ENCODE data around the gene KLHL1.

The KLHL1 gene

GRCh38 chr13:69793783-69794453, 314.3 kb downstream of the KLHL1 start:
- Histone ChIP-seq H3K36me3 (ENCODE audit: insufficient read depth, low read length) (no peaks in the 10 kb centered on the region), H3K9me3 (ENCODE audit: insufficient read depth, low read depth, low read length) (no peaks in the 10 kb centered on the region), H3K4me2 (ENCODE audit: low read depth, low read length, poor library complexity, severe bottlenecking) (no peak overlapping the region), H3K4me3 (ENCODE audit: low read length, poor library complexity, severe bottlenecking) (no peak overlapping the region), H2AFZ (ENCODE audit: low read length) (no peak overlapping the region), H3K4me1 (ENCODE audit: insufficient read depth, low read length, poor library complexity, severe bottlenecking) (no peaks in the 10 kb centered on the region), H3K27me3 (ENCODE audit: insufficient read depth, low read length, poor library complexity, severe bottlenecking) (no peaks in the 10 kb centered on the region), H3F3A (ENCODE audit: low read depth) (no peaks in the 10 kb centered on the region), H3K9me2 (replicated peaks; ENCODE audit: low read depth, low read length) (no peaks in the 10 kb centered on the region), H3K9ac (ENCODE audit: low read depth, low read length, poor library complexity, severe bottlenecking) (no peak overlapping the region), H3K79me2 (ENCODE audit: insufficient read depth, low read length) (no peaks in the 10 kb centered on the region), H4K20me1 (ENCODE audit: insufficient read depth, low read length, poor library complexity, severe bottlenecking) (no peaks in the 10 kb centered on the region)
- TF ChIP-seq EZH2phosphoT487 (IDR thresholded peaks at IDR 0.05; ENCODE audit: borderline replicate concordance) = no peak
- no peak for TF ChIP-seq CTCF (conservative IDR thresholded peaks at IDR 0.05; ENCODE audit: low read length)

- TF ChIP-seq EZH2phosphoT487 (IDR thresholded peaks at IDR 0.05; ENCODE audit: borderline replicate concordance) (no peak), CTCF (conservative IDR thresholded peaks at IDR 0.05; ENCODE audit: low read length) (no peak)
- Histone ChIP-seq H3F3A (ENCODE audit: low read depth) (no peaks in the 10 kb centered on the region), H3K36me3 (ENCODE audit: insufficient read depth, low read length) (no peaks in the 10 kb centered on the region), H3K9ac (ENCODE audit: low read depth, low read length, poor library complexity, severe bottlenecking) (no peak overlapping the region), H3K9me2 (replicated peaks; ENCODE audit: low read depth, low read length) (no peaks in the 10 kb centered on the region), H3K9me3 (ENCODE audit: insufficient read depth, low read depth, low read length) (no peaks in the 10 kb centered on the region), H3K4me1 (ENCODE audit: insufficient read depth, low read length, poor library complexity, severe bottlenecking) (no peaks in the 10 kb centered on the region), H3K4me2 (ENCODE audit: low read depth, low read length, poor library complexity, severe bottlenecking) (no peak overlapping the region), H4K20me1 (ENCODE audit: insufficient read depth, low read length, poor library complexity, severe bottlenecking) (no peaks in the 10 kb centered on the region), H3K4me3 (ENCODE audit: low read length, poor library complexity, severe bottlenecking) (no peak overlapping the region), H2AFZ (ENCODE audit: low read length) (no peak overlapping the region), H3K79me2 (ENCODE audit: insufficient read depth, low read length) (no peaks in the 10 kb centered on the region), H3K27me3 (ENCODE audit: insufficient read depth, low read length, poor library complexity, severe bottlenecking) (no peaks in the 10 kb centered on the region)
Measured at GRCh38 chr13:69776937-69777336, 331.3 kb downstream of the KLHL1 start.

- Histone ChIP-seq H3K4me3 (ENCODE audit: low read length, poor library complexity, severe bottlenecking) (no peak overlapping the region), H3K4me1 (ENCODE audit: insufficient read depth, low read length, poor library complexity, severe bottlenecking) (no peaks in the 10 kb centered on the region), H3K27me3 (ENCODE audit: insufficient read depth, low read length, poor library complexity, severe bottlenecking) (no peaks in the 10 kb centered on the region), H3K36me3 (ENCODE audit: insufficient read depth, low read length) (no peaks in the 10 kb centered on the region), H3F3A (ENCODE audit: low read depth) (no peaks in the 10 kb centered on the region), H3K79me2 (ENCODE audit: insufficient read depth, low read length) (no peaks in the 10 kb centered on the region), H4K20me1 (ENCODE audit: insufficient read depth, low read length, poor library complexity, severe bottlenecking) (no peaks in the 10 kb centered on the region), H3K4me2 (ENCODE audit: low read depth, low read length, poor library complexity, severe bottlenecking) (no peak overlapping the region), H3K9me2 (replicated peaks; ENCODE audit: low read depth, low read length) (no peaks in the 10 kb centered on the region), H2AFZ (ENCODE audit: low read length) (no peak overlapping the region), H3K9ac (ENCODE audit: low read depth, low read length, poor library complexity, severe bottlenecking) (no peak overlapping the region), H3K9me3 (ENCODE audit: insufficient read depth, low read depth, low read length) (peaks cover 4% of the 10 kb centered on the region; the same call in 1 of the 2 replicates)
- TF ChIP-seq EZH2phosphoT487 (IDR thresholded peaks at IDR 0.05; ENCODE audit: borderline replicate concordance) (no peak), CTCF (conservative IDR thresholded peaks at IDR 0.05; ENCODE audit: low read length) (no peak)
Measured at GRCh38 chr13:69769608-69770007, 338.6 kb downstream of the KLHL1 start.

Data from Loucy (cell line).